GM23248 (cell line): ENCODE data around the gene PYCR2. TPM values are rescaled to one million over a fixed set of nuclear protein-coding genes. Genes with fewer than 3 reads are reported as not detected.
"Not testable (repeated sequence)": the region's sequence is repeated elsewhere in the genome, so short reads cannot be mapped to it uniquely, and the experiment has no call there.

ENCODE experiments used
- DNase-seq: peaks from one replicate; pipeline ENCODE4 v3.0.0-alpha.2; 2015
- H2AFZ ChIP-seq: fragments of 200-600 bp; sonication (generic); 2 replicates; pipeline ENCODE4 v1.6.1; 2016; ENCODE audit warnings: antibody characterized with exemption
- H3F3A ChIP-seq: fragments of 200-600 bp; sonication (generic); 2 replicates; pipeline ENCODE4 v1.6.1; 2016; ENCODE audit warnings: mild to moderate bottlenecking, antibody characterized with exemption, mixed run types; ENCODE audit not compliant: insufficient read depth
- H3K27ac ChIP-seq: fragments of 200-600 bp; sonication (generic); 2 replicates; pipeline ENCODE4 v1.5.1; 2016; ENCODE audit warnings: mild to moderate bottlenecking
- H3K27me3 ChIP-seq: fragments of 200-600 bp; sonication (generic); replicated peaks from 2 replicates; pipeline ENCODE4 v1.6.1; 2016; ENCODE audit warnings: mild to moderate bottlenecking; ENCODE audit not compliant: insufficient read depth
- H3K36me3 ChIP-seq: fragments of 200-600 bp; sonication (generic); 2 replicates; pipeline ENCODE4 v1.6.1; 2016; ENCODE audit warnings: low read depth, mild to moderate bottlenecking
- H3K4me1 ChIP-seq: fragments of 200-600 bp; sonication (generic); 2 replicates; pipeline ENCODE4 v1.6.1; 2016; ENCODE audit warnings: mild to moderate bottlenecking; ENCODE audit not compliant: insufficient read depth
- H3K4me2 ChIP-seq: fragments of 200-600 bp; sonication (generic); one replicate; pipeline ENCODE4 v1.6.1; 2016; ENCODE audit warnings: mild to moderate bottlenecking; ENCODE audit not compliant: unreplicated experiment
- H3K4me3 ChIP-seq: fragments of 200-600 bp; sonication (generic); 2 replicates; pipeline ENCODE4 v1.5.1; 2016; ENCODE audit warnings: mild to moderate bottlenecking
- H3K79me2 ChIP-seq: fragments of 200-600 bp; sonication (generic); 2 replicates; pipeline ENCODE4 v1.6.1; 2016; ENCODE audit warnings: mild to moderate bottlenecking; ENCODE audit not compliant: insufficient read depth
- H3K9ac ChIP-seq: fragments of 200-600 bp; sonication (generic); 2 replicates; pipeline ENCODE4 v1.6.1; 2016; ENCODE audit warnings: mild to moderate bottlenecking
- H3K9me2 ChIP-seq: fragments of 200-600 bp; sonication (generic); 2 replicates; pipeline ENCODE4 v1.6.1; 2016; ENCODE audit warnings: mixed run types, mild to moderate bottlenecking, moderate library complexity; ENCODE audit not compliant: insufficient read depth
- H3K9me3 ChIP-seq: fragments of 200-600 bp; sonication (generic); one replicate; pipeline ENCODE4 v1.6.1; 2017; ENCODE audit warnings: low read depth
- H4K20me1 ChIP-seq: fragments of 200-600 bp; sonication (generic); 2 replicates; pipeline ENCODE4 v1.6.0; 2016; ENCODE audit not compliant: insufficient read depth
- EZH2 ChIP-seq: fragments of 200-600 bp; sonication (generic); IDR thresholded peaks from 2 replicates; pipeline ENCODE4 v1.6.1; 2018; ENCODE audit warnings: antibody characterized with exemption, mild to moderate bottlenecking; ENCODE audit not compliant: insufficient read depth, poor library complexity, severe bottlenecking
- EZH2phosphoT487 ChIP-seq: fragments of 200-600 bp; sonication (generic); IDR thresholded peaks from 2 replicates; pipeline ENCODE4 v1.6.1; 2018; ENCODE audit warnings: antibody characterized with exemption, moderate library complexity, mild to moderate bottlenecking, low read depth; ENCODE audit not compliant: insufficient read depth
- WGBS, 2 experiments: methylation state at CpG; one replicate each; pipeline ENCODE4 v1.1.6; 2015 to 2017; ENCODE audit warnings: low lambda C conversion rate in 2 of 2, low coverage in 1 of 2; ENCODE audit errors: missing lambda C conversion rate in 2 of 2; 5-methylcytosine and 5-hydroxymethylcytosine counted together
- in situ Hi-C: fragments of 300-500 bp; cut with MboI; formaldehyde crosslinking; loops from 2 replicates; pipeline ENCODE4 v1.15.0; 2020
- polyA plus RNA-seq: library from polyadenylated mRNA; unstranded; fragments of >200 nt; fragmentation: Nextera tagmentation; extraction: Ambion mirVana; gene quantifications from 2 replicates; pipeline ENCODE4 v1.2.1, GENCODE V29; 2016
- total RNA-seq: library from RNA; depleted of rRNA; stranded (reverse); fragments of >200 nt; shearing (Covaris generic); gene quantifications from 2 replicates; pipeline ENCODE4 v1.2.3, GENCODE V29; 2014

The PYCR2 gene
- total and polyA plus RNA-seq, 2 experiments from 2014 or later, result 55.5 to 59.1 TPM

DNA sequence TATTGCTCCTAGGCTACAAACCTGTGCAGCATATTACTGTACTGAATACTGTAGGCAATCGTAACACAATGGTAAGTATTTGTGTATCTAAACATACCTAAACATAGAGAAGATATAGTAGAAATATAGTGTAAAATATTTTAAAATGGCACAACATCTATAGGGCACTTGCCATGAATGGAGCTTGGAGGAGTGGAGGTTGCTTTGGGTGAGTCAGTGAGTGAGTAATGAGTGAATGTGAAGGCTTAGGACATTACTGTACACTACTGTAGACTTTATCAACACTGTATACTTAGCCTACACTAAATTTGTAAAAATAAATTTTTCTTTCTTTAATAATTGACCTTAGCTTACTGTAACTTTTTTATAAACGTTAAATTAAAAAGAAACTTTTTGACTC lies 9.0 kb upstream of the PYCR2 start:
- DNase-seq, result peak; percentile 81
- Histone ChIP-seq H3K4me2 (no peak overlapping the region), H3K27ac (no peak overlapping the region), H3K4me3 (no peak overlapping the region), H3K9ac (no peak overlapping the region), H3K27me3 (no peaks in the 10 kb centered on the region), H3K9me3 (no peaks in the 10 kb centered on the region), H4K20me1 (no peaks in the 10 kb centered on the region), H2AFZ (no peak overlapping the region), H3K9me2 (no peaks in the 10 kb centered on the region), H3F3A (peaks cover 6% of the 10 kb centered on the region; the same call in 1 of the 2 replicates), H3K79me2 (no peaks in the 10 kb centered on the region), H3K36me3 (no peaks in the 10 kb centered on the region), H3K4me1 (peaks cover 13% of the 10 kb centered on the region; the same call in 1 of the 2 replicates)
- TF ChIP-seq EZH2, result no peak
- TF ChIP-seq EZH2phosphoT487, result no peak
- in situ Hi-C loops, result no loop called here
- WGBS, 2 experiments, result 23 to 28% methylated on average over 2 of the region's 2 CpGs

DNA sequence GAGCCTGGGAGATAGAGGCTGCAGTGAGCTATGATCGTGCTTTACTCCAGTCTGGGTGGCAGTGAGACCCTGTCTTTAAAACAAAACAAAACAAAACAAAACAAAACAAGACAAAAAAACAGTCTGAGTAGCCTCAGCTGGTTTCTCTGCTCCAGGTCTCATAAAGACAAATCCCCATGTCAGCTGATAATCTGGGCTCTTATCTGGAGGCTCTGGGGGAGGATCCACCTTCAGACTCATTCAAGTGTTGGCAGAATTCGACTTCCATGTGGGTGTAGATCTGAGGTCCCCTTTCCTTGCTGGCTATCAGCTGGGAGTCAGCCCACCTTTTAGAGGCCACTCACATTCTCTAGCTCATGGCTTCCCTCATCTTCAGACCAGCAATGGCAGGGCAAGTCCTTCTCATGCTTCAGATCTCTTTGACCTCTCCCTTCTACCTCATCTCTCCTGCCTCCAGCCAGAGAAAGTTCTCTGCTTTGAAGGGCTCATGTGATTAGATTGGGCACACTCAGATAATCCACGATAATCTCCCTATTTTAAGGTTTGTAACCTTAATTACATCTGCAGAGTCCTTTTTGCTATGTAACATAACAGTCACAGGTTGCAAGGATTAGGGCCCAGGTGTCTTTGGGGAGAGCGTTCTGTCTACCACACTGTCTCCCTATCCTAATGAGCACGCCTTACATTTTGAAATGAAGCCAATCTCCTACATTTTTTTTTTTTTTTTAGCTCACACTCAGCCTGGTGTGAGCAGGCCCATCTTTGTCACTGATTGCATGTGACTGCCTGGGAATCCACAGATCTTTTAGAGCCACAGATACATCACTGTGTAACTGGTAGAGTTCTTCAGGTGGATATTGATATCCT lies 7.5 kb upstream of the PYCR2 start:
- in situ Hi-C loops, result no loop called here
- Histone ChIP-seq H3K79me2 (no peaks in the 10 kb centered on the region), H2AFZ (no peak overlapping the region), H3K36me3 (no peaks in the 10 kb centered on the region), H3F3A (peaks cover 5% of the 10 kb centered on the region; the same call in 1 of the 2 replicates), H3K9ac (no peak overlapping the region), H3K27ac (no peak overlapping the region), H3K4me2 (no peak overlapping the region), H3K4me1 (peaks cover 12% of the 10 kb centered on the region; the same call in 1 of the 2 replicates), H3K27me3 (no peaks in the 10 kb centered on the region), H3K9me3 (no peaks in the 10 kb centered on the region), H3K9me2 (no peaks in the 10 kb centered on the region), H4K20me1 (no peaks in the 10 kb centered on the region), H3K4me3 (no peak overlapping the region)
- WGBS, 2 experiments, result 72 to 74% methylated on average over 5 of the region's 5 CpGs
- DNase-seq, result no peak
- TF ChIP-seq EZH2 (no peak), EZH2phosphoT487 (no peak)

DNA sequence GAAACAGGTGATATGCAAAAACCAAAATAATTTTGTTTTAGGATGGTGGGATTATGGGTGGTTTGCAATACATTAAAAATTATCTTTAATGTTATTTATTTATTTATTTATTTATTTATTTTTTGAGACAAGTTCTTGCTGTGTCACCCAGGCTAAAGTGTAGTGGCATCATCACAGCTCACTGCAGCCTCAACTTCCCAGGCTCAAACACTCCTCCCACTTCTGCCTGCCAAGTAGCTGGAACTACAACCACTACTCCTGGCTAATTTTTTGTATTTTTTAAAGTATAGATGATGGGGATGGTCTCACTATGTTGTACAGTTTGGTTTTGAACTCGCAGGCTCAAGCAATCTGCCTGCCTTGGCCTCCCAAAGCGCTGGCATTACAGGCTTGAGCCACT lies 6.5 kb upstream of the PYCR2 start:
- H3K36me3 ChIP-seq, result no peaks in the 10 kb centered on the region
- peaks cover 7% of the 10 kb centered on the region; the same call in 1 of the 2 replicates for H3K4me1 ChIP-seq
- H3K9me2 ChIP-seq, result no peaks in the 10 kb centered on the region
- TF ChIP-seq EZH2phosphoT487, result no peak
- TF ChIP-seq EZH2, result no peak
- no peak overlapping the region for H3K4me3 ChIP-seq
- no peak overlapping the region for H2AFZ ChIP-seq
- 83 to 88% methylated on average over 2 of the region's 2 CpGs for WGBS, 2 experiments
- no peak overlapping the region for H3K4me2 ChIP-seq
- peaks cover 3% of the 10 kb centered on the region; the same call in 1 of the 2 replicates for H3F3A ChIP-seq
- in situ Hi-C loops, result no loop called here
- no peaks in the 10 kb centered on the region for H3K27me3 ChIP-seq
- H3K79me2 ChIP-seq, result no peaks in the 10 kb centered on the region
- no peak for DNase-seq
- H4K20me1 ChIP-seq, result no peaks in the 10 kb centered on the region
- no peak overlapping the region for H3K27ac ChIP-seq
- no peak overlapping the region for H3K9ac ChIP-seq
- H3K9me3 ChIP-seq, result no peaks in the 10 kb centered on the region

DNA sequence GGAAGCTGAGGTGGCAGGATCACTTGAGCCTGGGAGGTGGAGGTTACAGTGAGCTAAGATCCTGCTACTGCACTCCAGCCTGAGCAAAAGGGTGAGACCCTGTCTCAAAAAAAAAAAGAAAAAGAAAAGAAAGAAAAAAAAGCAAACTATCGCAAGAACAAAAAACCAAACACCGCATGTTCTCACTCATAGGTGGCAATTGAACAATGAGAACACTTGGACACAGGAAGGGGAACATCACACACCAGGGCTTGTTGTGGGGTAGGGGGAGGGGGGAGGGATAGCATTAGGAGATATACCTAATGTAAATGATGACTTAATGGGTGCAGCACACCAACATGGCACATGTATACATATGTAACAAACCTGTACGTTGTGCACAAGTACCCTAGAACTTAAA lies 5.4 kb upstream of the PYCR2 start:
- WGBS, 2 experiments, result 83 to 100% methylated on average over 1 to 3 of the region's 3 CpGs
- in situ Hi-C loops, result not testable (repeated sequence)

More for the DNA sequence above, 5.4 kb upstream of the PYCR2 start:
- H3K27me3 ChIP-seq, H4K20me1 ChIP-seq, H3F3A ChIP-seq, H3K9me2 ChIP-seq, H2AFZ ChIP-seq, H3K27ac ChIP-seq, H3K79me2 ChIP-seq, H3K36me3 ChIP-seq, H3K9ac ChIP-seq, H3K9me3 ChIP-seq, DNase-seq, H3K4me2 ChIP-seq, H3K4me3 ChIP-seq: not testable (repeated sequence)
- peaks cover 12% of the 10 kb centered on the region; the same call in 1 of the 2 replicates for H3K4me1 ChIP-seq
